Measurements from ENCODE around the gene MGLL. TPM values are rescaled to one million over a fixed set of nuclear protein-coding genes. Genes with fewer than 3 reads are reported as not detected.

MGLL gene
- total and polyA plus RNA-seq, 4 donors: 9.4 to 277 (median 74.2) TPM

DNA sequence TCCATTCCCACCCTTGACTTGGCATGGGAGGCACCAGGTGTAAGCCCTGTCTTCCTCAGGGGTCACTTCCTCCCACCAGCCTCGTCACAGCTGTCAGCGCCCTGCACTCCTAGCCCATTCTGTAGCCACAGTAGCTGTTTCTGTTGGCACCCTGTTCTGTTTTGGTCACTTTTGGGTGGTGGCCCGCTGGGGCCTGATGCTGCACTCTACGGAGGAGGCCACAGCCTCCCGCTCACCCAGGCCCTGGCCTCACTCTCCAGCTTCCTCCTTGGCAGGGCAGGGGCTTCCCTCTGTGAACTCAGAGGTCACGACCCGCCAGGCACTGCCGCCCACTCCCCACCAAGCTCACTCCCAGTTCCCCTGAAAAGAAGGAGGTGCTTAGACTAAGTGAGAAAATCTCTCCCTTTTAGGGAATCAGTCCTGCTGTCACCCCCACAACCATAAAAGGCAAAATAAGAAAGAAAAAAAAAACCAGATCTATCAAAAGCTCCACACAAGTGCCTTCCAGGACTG is 68.4 kb downstream of the MGLL start:
- H3K4me1 ChIP-seq (ENCODE audit: control insufficient read depth in 4 of 4, insufficient read depth in 4 of 4, low read length in 3 of 4): peaks cover 0 to 21% (median 11%) of the 10 kb centered on the region in 4 donors
- no peak overlapping the region for H3K4me3 ChIP-seq (ENCODE audit: low read depth in 1 of 3, low read length in 3 of 3)
- peaks cover 0 to 10% (median under 1%) of the 10 kb centered on the region in 4 donors for H3K36me3 ChIP-seq (ENCODE audit: control insufficient read depth in 4 of 4, insufficient read depth in 3 of 4, low read depth in 1 of 4, low read length in 3 of 4)
- no peak for DNase-seq (ENCODE audit: low spot score)
- no peaks in the 10 kb centered on the region for H3K27me3 ChIP-seq (ENCODE audit: control insufficient read depth in 4 of 4, insufficient read depth in 4 of 4, low read length in 3 of 4)
- 86% methylated on average over 8 of the region's 8 CpGs for WGBS
- no peak overlapping the region for H3K9ac ChIP-seq (ENCODE audit: low read depth in 1 of 2, low read length in 2 of 2)
- no peaks in the 10 kb centered on the region for H3K9me3 ChIP-seq (ENCODE audit: control insufficient read depth in 4 of 4, low read length in 3 of 4)
- H3K27ac ChIP-seq (ENCODE audit: low read depth in 1 of 2, low read length in 2 of 2): no peak overlapping the region
- TF ChIP-seq, protein P1, sequence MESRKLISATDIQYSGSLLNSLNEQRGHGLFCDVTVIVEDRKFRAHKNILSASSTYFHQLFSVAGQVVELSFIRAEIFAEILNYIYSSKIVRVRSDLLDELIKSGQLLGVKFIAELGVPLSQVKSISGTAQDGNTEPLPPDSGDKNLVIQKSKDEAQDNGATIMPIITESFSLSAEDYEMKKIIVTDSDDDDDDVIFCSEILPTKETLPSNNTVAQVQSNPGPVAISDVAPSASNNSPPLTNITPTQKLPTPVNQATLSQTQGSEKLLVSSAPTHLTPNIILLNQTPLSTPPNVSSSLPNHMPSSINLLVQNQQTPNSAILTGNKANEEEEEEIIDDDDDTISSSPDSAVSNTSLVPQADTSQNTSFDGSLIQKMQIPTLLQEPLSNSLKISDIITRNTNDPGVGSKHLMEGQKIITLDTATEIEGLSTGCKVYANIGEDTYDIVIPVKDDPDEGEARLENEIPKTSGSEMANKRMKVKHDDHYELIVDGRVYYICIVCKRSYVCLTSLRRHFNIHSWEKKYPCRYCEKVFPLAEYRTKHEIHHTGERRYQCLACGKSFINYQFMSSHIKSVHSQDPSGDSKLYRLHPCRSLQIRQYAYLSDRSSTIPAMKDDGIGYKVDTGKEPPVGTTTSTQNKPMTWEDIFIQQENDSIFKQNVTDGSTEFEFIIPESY (IDR thresholded peaks at IDR 0.05): no peak
- TF ChIP-seq FOXA2 (IDR thresholded peaks at IDR 0.05) (no peak), GABPA (IDR thresholded peaks at IDR 0.05 in 1 of 2, conservative IDR thresholded peaks at IDR 0.05 in 1 of 2) (no peak), HNF4G (IDR thresholded peaks at IDR 0.05) (no peak), FOXA1 (IDR thresholded peaks at IDR 0.05) (no peak), RAD21 (IDR thresholded peaks at IDR 0.05) (no peak)
- TF ChIP-seq, protein P2, sequence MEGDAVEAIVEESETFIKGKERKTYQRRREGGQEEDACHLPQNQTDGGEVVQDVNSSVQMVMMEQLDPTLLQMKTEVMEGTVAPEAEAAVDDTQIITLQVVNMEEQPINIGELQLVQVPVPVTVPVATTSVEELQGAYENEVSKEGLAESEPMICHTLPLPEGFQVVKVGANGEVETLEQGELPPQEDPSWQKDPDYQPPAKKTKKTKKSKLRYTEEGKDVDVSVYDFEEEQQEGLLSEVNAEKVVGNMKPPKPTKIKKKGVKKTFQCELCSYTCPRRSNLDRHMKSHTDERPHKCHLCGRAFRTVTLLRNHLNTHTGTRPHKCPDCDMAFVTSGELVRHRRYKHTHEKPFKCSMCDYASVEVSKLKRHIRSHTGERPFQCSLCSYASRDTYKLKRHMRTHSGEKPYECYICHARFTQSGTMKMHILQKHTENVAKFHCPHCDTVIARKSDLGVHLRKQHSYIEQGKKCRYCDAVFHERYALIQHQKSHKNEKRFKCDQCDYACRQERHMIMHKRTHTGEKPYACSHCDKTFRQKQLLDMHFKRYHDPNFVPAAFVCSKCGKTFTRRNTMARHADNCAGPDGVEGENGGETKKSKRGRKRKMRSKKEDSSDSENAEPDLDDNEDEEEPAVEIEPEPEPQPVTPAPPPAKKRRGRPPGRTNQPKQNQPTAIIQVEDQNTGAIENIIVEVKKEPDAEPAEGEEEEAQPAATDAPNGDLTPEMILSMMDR (IDR thresholded peaks at IDR 0.05; ENCODE audit: low read depth, low read length, missing input control): no peak
- TF ChIP-seq, protein P3, sequence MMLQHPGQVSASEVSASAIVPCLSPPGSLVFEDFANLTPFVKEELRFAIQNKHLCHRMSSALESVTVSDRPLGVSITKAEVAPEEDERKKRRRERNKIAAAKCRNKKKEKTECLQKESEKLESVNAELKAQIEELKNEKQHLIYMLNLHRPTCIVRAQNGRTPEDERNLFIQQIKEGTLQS (IDR thresholded peaks at IDR 0.05): no peak

DNA sequence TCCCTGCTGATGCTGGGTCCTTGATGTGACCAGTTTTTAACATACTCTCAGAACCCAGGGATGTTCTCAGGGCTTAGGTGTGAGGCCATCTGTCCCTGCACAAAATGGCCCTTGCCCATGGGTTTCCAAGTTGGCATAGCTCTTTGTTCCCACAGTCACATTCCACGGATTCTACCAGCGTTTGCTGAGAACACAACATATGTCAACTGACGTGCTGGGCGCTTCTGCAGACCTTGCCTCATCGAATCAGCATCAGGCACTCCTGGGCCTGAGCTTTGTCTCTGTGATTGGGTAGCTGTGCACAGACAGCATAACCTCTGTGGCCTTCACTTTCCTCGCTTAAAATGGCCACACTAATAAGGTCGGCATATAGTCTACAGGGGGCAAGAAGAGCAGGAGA is 69.0 kb downstream of the MGLL start:
- Histone ChIP-seq H3K27me3 (ENCODE audit: control insufficient read depth in 4 of 4, insufficient read depth in 4 of 4, low read length in 3 of 4) (no peaks in the 10 kb centered on the region), H3K36me3 (ENCODE audit: control insufficient read depth in 4 of 4, insufficient read depth in 3 of 4, low read depth in 1 of 4, low read length in 3 of 4) (peaks cover 0 to 8% (median under 1%) of the 10 kb centered on the region in 4 donors), H3K27ac (ENCODE audit: low read depth in 1 of 2, low read length in 2 of 2) (no peak overlapping the region), H3K4me3 (ENCODE audit: low read depth in 1 of 3, low read length in 3 of 3) (no peak overlapping the region), H3K9ac (ENCODE audit: low read depth in 1 of 2, low read length in 2 of 2) (no peak overlapping the region), H3K9me3 (ENCODE audit: control insufficient read depth in 4 of 4, low read length in 3 of 4) (no peaks in the 10 kb centered on the region), H3K4me1 (ENCODE audit: control insufficient read depth in 4 of 4, insufficient read depth in 4 of 4, low read length in 3 of 4) (peaks cover 0 to 24% (median 14%) of the 10 kb centered on the region in 4 donors)
- TF ChIP-seq JUND (IDR thresholded peaks at IDR 0.05) (no peak), RXRA (IDR thresholded peaks at IDR 0.05) (no peak), GABPA (IDR thresholded peaks at IDR 0.05 in 1 of 2, conservative IDR thresholded peaks at IDR 0.05 in 1 of 2) (no peak), SP1 (IDR thresholded peaks at IDR 0.05) (no peak), EGR1 (IDR thresholded peaks at IDR 0.05; ENCODE audit: low read depth in 2 of 2) (no peak)
- TF ChIP-seq, protein P1 (IDR thresholded peaks at IDR 0.05): no peak
- DNase-seq (ENCODE audit: low spot score): no peak
- 91% methylated on average over 7 of the region's 7 CpGs for WGBS
